Adrenal gland (tissue), 12 donors: ENCODE data around the gene IFITM1. TPM values are rescaled to one million over a fixed set of nuclear protein-coding genes. Genes with fewer than 3 reads are reported as not detected.
"Not testable (repeated sequence)": the region's sequence is repeated elsewhere in the genome, so short reads cannot be mapped to it uniquely, and the experiment has no call there.

Source experiments
- DNase-seq, 7 donors: peaks; one replicate each; pipeline ENCODE4 v3.0.0-alpha.2; 2019 to 2020
- H3K27ac ChIP-seq, 5 donors: fragments of 200-600 bp; sonication (generic) in 4 of 5; 1 replicate in 3 of 5; 2 replicates in 2 of 5; pipeline versions ENCODE4 v1.5.1 to v1.8.0; 2016 to 2020; ENCODE audit warnings: mild to moderate bottlenecking in 1 of 5
- H3K27me3 ChIP-seq: fragments of 200-600 bp; 2 replicates; pipeline ENCODE4 v1.8.0; 2021
- H3K36me3 ChIP-seq, 2 donors: fragments of 200-600 bp; replicated peaks in 1 of 2; 1 replicate in 1 of 2; 2 replicates in 1 of 2; pipeline versions ENCODE4 v1.5.1 to v1.8.0; 2018 to 2022
- H3K4me1 ChIP-seq, 2 donors: fragments of 200-600 bp; replicated peaks in 1 of 2; 1 replicate in 1 of 2; 2 replicates in 1 of 2; pipeline versions ENCODE4 v1.5.1 to v1.8.0; 2018 to 2021
- H3K4me3 ChIP-seq, 4 donors: fragments of 200-600 bp; sonication (generic) in 3 of 4; one replicate each; pipeline ENCODE4 v1.5.1; 2016 to 2018
- H3K9me3 ChIP-seq, 3 donors: fragments of 200-600 bp; sonication (generic) in 1 of 3; replicated peaks in 1 of 3; 1 replicate in 2 of 3; 2 replicates in 1 of 3; pipeline versions ENCODE4 v1.5.1 to v1.8.0; 2016 to 2021
- CTCF ChIP-seq, 6 experiments: fragments of 450-650 bp in 4 of 6; fragments of 200-600 bp in 2 of 6; sonication (generic) in 1 of 6; IDR thresholded peaks; 1 replicate in 5 of 6; 2 replicates in 1 of 6; pipeline versions ENCODE4 v1.5.1 to v1.8.0; 2016 to 2021; ENCODE audit warnings: antibody characterized with exemption in 6 of 6, mild to moderate bottlenecking in 2 of 6, moderate library complexity in 1 of 6
- POLR2A ChIP-seq, 2 donors: fragments of 450-650 bp; IDR thresholded peaks; one replicate each; pipeline ENCODE4 v1.6.1; 2017; ENCODE audit warnings: antibody characterized with exemption in 2 of 2, mild to moderate bottlenecking in 2 of 2, moderate library complexity in 1 of 2
- WGBS, 4 donors: extraction: QIAGEN DNeasy Blood & Tissue Kit in 2 of 4; methylation state at CpG; one replicate each; pipeline versions ENCODE4 v1.1.5 to v1.1.7; 2013 to 2017; 5-methylcytosine and 5-hydroxymethylcytosine counted together
- intact Hi-C, 2 donors: fragments of 100-400 bp; cut with DNase I; formaldehyde crosslinking; loops; one replicate each; pipeline versions ENCODE4 v1.14.1 to v1.15.0; 2022 to 2023
- polyA plus RNA-seq, 3 donors: library from polyadenylated mRNA; stranded (reverse); fragments of 200-250 nt in 2 of 3; fragments of 350-450 nt in 1 of 3; fragmentation: Illumina TruSeq in 1 of 3; extraction: RNeasy Lipid Tissue Mini Kit (QIAGEN cat#74804) in 1 of 3; gene quantifications; one replicate each; pipeline ENCODE4 v1.2.3, GENCODE V29; 2013 to 2014
- total RNA-seq, 9 donors: library from RNA; depleted of rRNA in 4 of 9; stranded (reverse); fragments of >200 nt in 4 of 9; fragments of 120-200 nt in 1 of 9; fragmentation: NEBNext Ultra II Directional in 1 of 9; extraction: Animal tissue kit (Norgen Biotek cat#: 25700) in 1 of 9; gene quantifications; one replicate each; pipeline versions ENCODE4 v1.1.0 to v1.2.4, GENCODE V29; 2013 to 2023
- donor health status: healthy with polysubstance abuse.
- donor health status: Bipolar disorder and iron deficiency.
- donor health status: DM: yes; HTN: yes; CAD: no.
- donor health status: DM: no; HTN: no; CAD: no.
- donor health status: DM: no; HTN: no; CAD: no.
- donor health status: DM: yes; HTN: yes; CAD: no.

IFITM1 gene
- total and polyA plus RNA-seq, 12 donors, result 12.1 to 360 (median 85.3) TPM

DNA sequence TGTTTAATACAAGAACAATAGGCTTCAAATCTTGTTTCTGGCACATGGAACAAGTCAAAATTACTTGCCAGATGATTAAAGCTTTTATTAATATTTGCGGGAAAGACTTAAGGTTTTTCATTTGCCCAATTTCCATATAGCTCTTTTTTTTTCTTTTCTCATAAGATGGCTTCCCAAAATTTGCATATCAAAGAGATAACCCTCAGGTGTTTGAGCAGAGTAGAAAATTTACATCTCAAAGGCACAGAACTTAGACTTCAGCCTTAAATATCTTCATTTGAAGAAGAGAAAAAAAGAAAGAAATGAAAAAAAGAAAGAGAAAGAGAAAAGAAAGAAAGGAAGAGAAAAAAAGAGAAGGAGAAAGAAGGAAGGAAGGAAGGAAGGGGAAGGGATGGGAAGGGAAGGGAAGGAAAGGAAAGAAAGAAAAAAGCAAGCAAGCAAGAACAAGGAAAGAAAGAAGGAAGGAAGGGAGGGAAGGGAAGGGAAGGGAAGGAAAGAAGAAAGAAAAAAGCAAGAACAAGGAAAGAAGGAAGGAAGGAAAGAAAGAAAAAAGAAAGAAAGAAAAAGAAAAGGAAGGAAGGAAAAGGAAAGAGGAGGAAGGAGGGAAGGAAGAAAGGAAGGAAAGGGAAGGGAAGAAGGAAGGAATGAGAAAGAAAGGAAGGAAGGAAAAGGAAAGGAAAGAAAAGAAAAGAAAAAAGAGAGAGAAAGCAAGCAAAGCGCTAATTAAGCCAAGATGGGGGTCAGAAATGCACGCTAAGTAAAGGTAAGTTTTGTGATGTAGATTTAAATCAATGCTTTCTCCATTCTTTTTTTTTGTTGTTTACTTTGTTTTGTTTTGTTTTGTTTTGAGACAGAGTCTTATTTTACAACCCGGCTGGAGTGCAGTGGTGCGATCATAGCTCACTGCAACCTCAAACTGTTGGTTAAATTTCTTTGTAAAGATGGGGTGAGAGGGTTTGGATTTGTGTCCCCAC lies 27.0 kb downstream of the IFITM1 start:
- intact Hi-C loops, result no loop called here
- Histone ChIP-seq H3K36me3 (no peaks in the 10 kb centered on the region), H3K27ac (no peak overlapping the region), H3K4me3 (no peak overlapping the region), H3K9me3 (no peaks in the 10 kb centered on the region), H3K4me1 (peaks cover 5 to 9% of the 10 kb centered on the region in 2 donors), H3K27me3 (no peaks in the 10 kb centered on the region)
- no peak for DNase-seq
- WGBS, 4 donors, result 59 to 79% (median 64%) methylated on average over 5 of the region's 5 CpGs
- TF ChIP-seq CTCF (IDR thresholded peaks at IDR 0.05), result no peak
- no peak for TF ChIP-seq POLR2A (IDR thresholded peaks at IDR 0.05)

- Histone ChIP-seq H3K4me3 (no peak overlapping the region), H3K4me1 (no peaks in the 10 kb centered on the region), H3K36me3 (no peaks in the 10 kb centered on the region), H3K9me3 (no peaks in the 10 kb centered on the region), H3K27me3 (no peaks in the 10 kb centered on the region), H3K27ac (no peak overlapping the region)
- intact Hi-C loops, result no loop called here
- TF ChIP-seq CTCF (IDR thresholded peaks at IDR 0.05) (no peak), POLR2A (IDR thresholded peaks at IDR 0.05) (no peak)
- WGBS, 4 donors, result 67 to 79% (median 76%) methylated on average over 3 of the region's 3 CpGs
- no peak for DNase-seq
These were observed 28.5 kb downstream of the IFITM1 start for GRCh38 chr11:342328-342727.

GRCh38 chr11:344836-345578 lies 31.2 kb downstream of the IFITM1 start:
- Histone ChIP-seq H3K9me3 (no peaks in the 10 kb centered on the region), H3K36me3 (no peaks in the 10 kb centered on the region), H3K4me1 (no peaks in the 10 kb centered on the region), H3K27me3 (no peaks in the 10 kb centered on the region), H3K27ac (no peak overlapping the region), H3K4me3 (no peak overlapping the region)
- intact Hi-C loops, result no loop called here
- TF ChIP-seq CTCF (IDR thresholded peaks at IDR 0.05), result no peak
- TF ChIP-seq POLR2A (IDR thresholded peaks at IDR 0.05), result no peak
- no peak for DNase-seq
- WGBS, 4 donors, result 83 to 89% (median 86%) methylated on average over 11 of the region's 11 CpGs

- DNase-seq, result no peak
- TF ChIP-seq POLR2A (IDR thresholded peaks at IDR 0.05) (no peak), CTCF (IDR thresholded peaks at IDR 0.05) (no peak)
- Histone ChIP-seq H3K4me3 (no peak overlapping the region), H3K4me1 (no peaks in the 10 kb centered on the region), H3K27me3 (no peaks in the 10 kb centered on the region), H3K27ac (no peak overlapping the region), H3K9me3 (no peaks in the 10 kb centered on the region), H3K36me3 (no peaks in the 10 kb centered on the region)
- intact Hi-C loops, result no loop called here
- WGBS, 4 donors, result 77 to 83% (median 81%) methylated on average over 3 of the region's 3 CpGs
These were observed 32.7 kb downstream of the IFITM1 start for GRCh38 chr11:346529-346928.

DNA sequence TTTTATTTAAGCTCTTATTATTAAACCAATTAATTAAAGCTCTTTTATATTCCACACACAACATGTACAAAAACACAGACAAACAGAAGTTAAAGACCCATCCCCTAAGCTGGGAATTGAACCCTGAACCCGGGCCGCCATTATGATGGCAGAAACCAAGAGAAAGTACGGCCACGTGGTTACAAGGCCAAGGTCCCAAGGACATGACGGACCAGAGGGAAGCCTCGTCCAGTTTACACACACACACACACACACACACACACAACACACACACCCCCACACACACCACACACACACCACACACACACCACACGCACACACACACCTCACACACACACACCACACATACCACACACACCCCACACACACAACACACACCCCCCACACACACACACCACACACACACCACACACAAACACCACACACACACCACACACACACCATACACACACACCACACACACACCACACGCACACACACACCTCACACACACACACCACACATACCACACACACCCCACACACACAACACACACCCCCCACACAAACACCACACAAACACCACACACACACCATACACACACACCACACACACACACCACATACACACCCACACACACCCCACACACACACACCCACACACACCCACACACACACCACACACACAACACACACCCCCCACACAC lies 35.6 kb downstream of the IFITM1 start:
- H3K4me3 ChIP-seq, H3K36me3 ChIP-seq, H3K9me3 ChIP-seq, intact Hi-C loops, H3K4me1 ChIP-seq, H3K27me3 ChIP-seq, H3K27ac ChIP-seq, DNase-seq: not testable (repeated sequence)
- 50 to 65% (median 51%) methylated on average over 5 to 8 of the region's 8 CpGs for WGBS, 4 donors

GRCh38 chr11:350033-350722 lies 36.3 kb downstream of the IFITM1 start:
- 74 to 80% (median 79%) methylated on average over 10 to 16 of the region's 16 CpGs for WGBS, 4 donors

More at GRCh38 chr11:350033-350722, 36.3 kb downstream of the IFITM1 start:
- DNase-seq, H3K4me1 ChIP-seq, H3K27ac ChIP-seq, H3K36me3 ChIP-seq, intact Hi-C loops, H3K9me3 ChIP-seq, H3K27me3 ChIP-seq, H3K4me3 ChIP-seq: not testable (repeated sequence)
